ENCODE measurements around the gene CAND1. TPM values are rescaled to one million over a fixed set of nuclear protein-coding genes. Genes with fewer than 3 reads are reported as not detected.

The CAND1 gene
- total RNA-seq, 1 donor: 130 TPM

- no peak overlapping the region for H3K27ac ChIP-seq (ENCODE audit: low read depth, low read length)
- TF ChIP-seq CTCF (IDR thresholded peaks at IDR 0.05; ENCODE audit: extremely low read depth, low read depth, low read length): no peak
- H3K9me3 ChIP-seq (ENCODE audit: low read depth, low read length): no peaks in the 10 kb centered on the region
- no peak for DNase-seq (ENCODE audit: insufficient read length, low spot score, missing footprints)
- H3K4me1 ChIP-seq (ENCODE audit: insufficient read depth, low read length): no peaks in the 10 kb centered on the region
- no peak overlapping the region for H2AFZ ChIP-seq (ENCODE audit: low read length)
- no peaks in the 10 kb centered on the region for H3K79me2 ChIP-seq (ENCODE audit: insufficient read depth, low read length)
- no peak overlapping the region for H3K4me2 ChIP-seq (ENCODE audit: insufficient read depth, low read length)
- H4K20me1 ChIP-seq (ENCODE audit: insufficient read depth, low read length): no peaks in the 10 kb centered on the region
- H3K27me3 ChIP-seq (ENCODE audit: insufficient read depth, low read length): no peaks in the 10 kb centered on the region
- H3K4me3 ChIP-seq (ENCODE audit: insufficient read depth, low read length): no peak overlapping the region
- H3K36me3 ChIP-seq (ENCODE audit: insufficient read depth, low read length): no peaks in the 10 kb centered on the region
Measured at GRCh38 chr12:67237231-67237630, 31.9 kb upstream of the CAND1 start.

GRCh38 chr12:67239061-67239460 lies 30.1 kb upstream of the CAND1 start:
- H3K4me3 ChIP-seq (ENCODE audit: insufficient read depth, low read length): no peak overlapping the region
- H3K27me3 ChIP-seq (ENCODE audit: insufficient read depth, low read length): no peaks in the 10 kb centered on the region
- no peaks in the 10 kb centered on the region for H3K36me3 ChIP-seq (ENCODE audit: insufficient read depth, low read length)
- no peak for TF ChIP-seq CTCF (IDR thresholded peaks at IDR 0.05; ENCODE audit: extremely low read depth, low read depth, low read length)
- H4K20me1 ChIP-seq (ENCODE audit: insufficient read depth, low read length): no peaks in the 10 kb centered on the region
- H3K79me2 ChIP-seq (ENCODE audit: insufficient read depth, low read length): no peaks in the 10 kb centered on the region
- no peak overlapping the region for H3K27ac ChIP-seq (ENCODE audit: low read depth, low read length)
- no peak overlapping the region for H3K4me2 ChIP-seq (ENCODE audit: insufficient read depth, low read length)
- H3K4me1 ChIP-seq (ENCODE audit: insufficient read depth, low read length): no peaks in the 10 kb centered on the region
- no peaks in the 10 kb centered on the region for H3K9me3 ChIP-seq (ENCODE audit: low read depth, low read length)
- no peak for DNase-seq (ENCODE audit: insufficient read length, low spot score, missing footprints)
- no peak overlapping the region for H2AFZ ChIP-seq (ENCODE audit: low read length)

- H3K4me2 ChIP-seq (ENCODE audit: insufficient read depth, low read length): no peak overlapping the region
- no peak for TF ChIP-seq CTCF (IDR thresholded peaks at IDR 0.05; ENCODE audit: extremely low read depth, low read depth, low read length)
- H2AFZ ChIP-seq (ENCODE audit: low read length): no peak overlapping the region
Measured at GRCh38 chr12:67241482-67241881, 27.7 kb upstream of the CAND1 start.

GRCh38 chr12:67243260-67243659 lies 25.9 kb upstream of the CAND1 start:
- no peaks in the 10 kb centered on the region for H3K4me1 ChIP-seq (ENCODE audit: insufficient read depth, low read length)
- H3K27me3 ChIP-seq (ENCODE audit: insufficient read depth, low read length): no peaks in the 10 kb centered on the region
- no peak overlapping the region for H3K27ac ChIP-seq (ENCODE audit: low read depth, low read length)
- no peak for DNase-seq (ENCODE audit: insufficient read length, low spot score, missing footprints)
- H2AFZ ChIP-seq (ENCODE audit: low read length): no peak overlapping the region
- H3K4me3 ChIP-seq (ENCODE audit: insufficient read depth, low read length): no peak overlapping the region
- no peak for TF ChIP-seq CTCF (IDR thresholded peaks at IDR 0.05; ENCODE audit: extremely low read depth, low read depth, low read length)
- H3K9me3 ChIP-seq (ENCODE audit: low read depth, low read length): no peaks in the 10 kb centered on the region
- H3K4me2 ChIP-seq (ENCODE audit: insufficient read depth, low read length): no peak overlapping the region
- H3K36me3 ChIP-seq (ENCODE audit: insufficient read depth, low read length): no peaks in the 10 kb centered on the region
- no peaks in the 10 kb centered on the region for H4K20me1 ChIP-seq (ENCODE audit: insufficient read depth, low read length)
- no peaks in the 10 kb centered on the region for H3K79me2 ChIP-seq (ENCODE audit: insufficient read depth, low read length)

More at GRCh38 chr12:67241482-67241881, 27.7 kb upstream of the CAND1 start:
- Histone ChIP-seq H3K4me3 (ENCODE audit: insufficient read depth, low read length) (no peak overlapping the region), H3K36me3 (ENCODE audit: insufficient read depth, low read length) (no peaks in the 10 kb centered on the region), H4K20me1 (ENCODE audit: insufficient read depth, low read length) (no peaks in the 10 kb centered on the region), H3K27ac (ENCODE audit: low read depth, low read length) (no peak overlapping the region), H3K79me2 (ENCODE audit: insufficient read depth, low read length) (no peaks in the 10 kb centered on the region), H3K4me1 (ENCODE audit: insufficient read depth, low read length) (no peaks in the 10 kb centered on the region), H3K9me3 (ENCODE audit: low read depth, low read length) (no peaks in the 10 kb centered on the region), H3K27me3 (ENCODE audit: insufficient read depth, low read length) (no peaks in the 10 kb centered on the region)
- DNase-seq (ENCODE audit: insufficient read length, low spot score, missing footprints): no peak

Data from osteoblast (primary cell).